ENCODE measurements around the gene HSD17B2. TPM values are rescaled to one million over a fixed set of nuclear protein-coding genes. Genes with fewer than 3 reads are reported as not detected.

Gene HSD17B2
- total RNA-seq, 2 donors from 2014 or later: not detected

DNA sequence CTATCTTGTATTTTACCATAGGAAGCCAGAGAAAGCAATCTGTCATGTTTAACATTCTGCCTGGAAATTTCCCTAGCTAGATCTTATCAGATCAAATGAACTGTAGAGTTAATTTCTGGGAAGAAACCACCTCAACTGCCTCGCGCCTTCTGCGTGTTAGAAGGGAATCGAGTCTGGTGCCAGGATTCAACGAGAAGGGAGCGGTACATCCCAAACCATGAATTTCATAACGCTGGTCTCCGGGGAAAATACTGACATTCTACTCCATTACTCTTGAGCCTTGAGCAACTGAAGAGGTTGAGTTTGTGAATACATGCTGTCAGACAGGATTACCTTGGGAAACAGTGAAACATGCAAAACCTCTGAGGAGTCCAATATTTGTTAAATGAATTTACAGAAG, 99.8 kb downstream of the HSD17B2 start:
- peaks cover 27% of the 10 kb centered on the region for H3K36me3 ChIP-seq (ENCODE audit: control insufficient read depth, insufficient read depth, low read length)
- no peaks in the 10 kb centered on the region for H3K27me3 ChIP-seq (ENCODE audit: control insufficient read depth, insufficient read depth, low read length, poor library complexity, severe bottlenecking)
- 96% methylated on average over 5 to 8 of the region's 8 CpGs for WGBS, 2 experiments (ENCODE audit: insufficient coverage in 1 of 2, insufficient read length in 1 of 2)
- peaks cover 31% of the 10 kb centered on the region for H3K36me3 Mint-ChIP-seq (ENCODE audit: low read depth)
- no peak overlapping the region for H3K27ac Mint-ChIP-seq
- no peaks in the 10 kb centered on the region for H3K27me3 Mint-ChIP-seq (ENCODE audit: insufficient read depth)
- H3K4me3 ChIP-seq (ENCODE audit: low read length): no peak overlapping the region
- TF ChIP-seq, protein P1, sequence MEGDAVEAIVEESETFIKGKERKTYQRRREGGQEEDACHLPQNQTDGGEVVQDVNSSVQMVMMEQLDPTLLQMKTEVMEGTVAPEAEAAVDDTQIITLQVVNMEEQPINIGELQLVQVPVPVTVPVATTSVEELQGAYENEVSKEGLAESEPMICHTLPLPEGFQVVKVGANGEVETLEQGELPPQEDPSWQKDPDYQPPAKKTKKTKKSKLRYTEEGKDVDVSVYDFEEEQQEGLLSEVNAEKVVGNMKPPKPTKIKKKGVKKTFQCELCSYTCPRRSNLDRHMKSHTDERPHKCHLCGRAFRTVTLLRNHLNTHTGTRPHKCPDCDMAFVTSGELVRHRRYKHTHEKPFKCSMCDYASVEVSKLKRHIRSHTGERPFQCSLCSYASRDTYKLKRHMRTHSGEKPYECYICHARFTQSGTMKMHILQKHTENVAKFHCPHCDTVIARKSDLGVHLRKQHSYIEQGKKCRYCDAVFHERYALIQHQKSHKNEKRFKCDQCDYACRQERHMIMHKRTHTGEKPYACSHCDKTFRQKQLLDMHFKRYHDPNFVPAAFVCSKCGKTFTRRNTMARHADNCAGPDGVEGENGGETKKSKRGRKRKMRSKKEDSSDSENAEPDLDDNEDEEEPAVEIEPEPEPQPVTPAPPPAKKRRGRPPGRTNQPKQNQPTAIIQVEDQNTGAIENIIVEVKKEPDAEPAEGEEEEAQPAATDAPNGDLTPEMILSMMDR (conservative IDR thresholded peaks at IDR 0.05): no peak
- no peak overlapping the region for H3K9ac ChIP-seq (ENCODE audit: extremely low read depth, low read length, poor library complexity, severe bottlenecking)
- H3K4me1 ChIP-seq (ENCODE audit: control insufficient read depth, insufficient read depth, low read length): peaks cover 7% of the 10 kb centered on the region
- peaks cover 20% of the 10 kb centered on the region for H3K4me1 Mint-ChIP-seq
- H3K9me3 ChIP-seq (ENCODE audit: control insufficient read depth, low read length): no peaks in the 10 kb centered on the region
- H3K27ac ChIP-seq (ENCODE audit: low read depth, low read length): no peak overlapping the region
- no peak for DNase-seq
- no peak overlapping the region for H3K4me3 Mint-ChIP-seq
- peaks cover 6% of the 10 kb centered on the region for H3K9me3 Mint-ChIP-seq

DNA sequence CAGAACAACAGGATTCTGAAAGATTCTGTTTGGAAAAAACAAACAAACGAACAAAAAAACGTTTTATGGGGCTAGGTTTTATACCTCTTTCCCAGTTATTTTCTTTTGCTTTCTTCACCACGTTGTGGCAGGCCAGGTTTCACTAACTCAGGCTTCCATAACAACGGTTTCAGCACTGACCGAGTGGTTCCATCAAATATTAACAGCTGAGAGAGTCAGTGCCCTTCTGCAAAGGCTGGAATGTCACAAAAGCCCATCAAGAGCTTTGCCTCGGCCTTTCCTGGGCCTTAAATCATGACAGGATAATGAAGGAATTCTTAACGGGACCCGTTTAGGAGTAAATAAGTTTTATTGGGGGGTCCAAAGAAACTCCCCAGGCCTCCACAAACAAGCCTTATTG, 100.8 kb downstream of the HSD17B2 start:
- H3K4me3 Mint-ChIP-seq: no peak overlapping the region
- H3K27me3 ChIP-seq (ENCODE audit: control insufficient read depth, insufficient read depth, low read length, poor library complexity, severe bottlenecking): no peaks in the 10 kb centered on the region
- no peaks in the 10 kb centered on the region for H3K27me3 Mint-ChIP-seq (ENCODE audit: insufficient read depth)
- H3K4me3 ChIP-seq (ENCODE audit: low read length): no peak overlapping the region
- no peaks in the 10 kb centered on the region for H3K9me3 ChIP-seq (ENCODE audit: control insufficient read depth, low read length)
- DNase-seq: no peak
- TF ChIP-seq, protein P1 (conservative IDR thresholded peaks at IDR 0.05): no peak
- peaks cover 33% of the 10 kb centered on the region for H3K36me3 Mint-ChIP-seq (ENCODE audit: low read depth)
- no peak overlapping the region for H3K27ac Mint-ChIP-seq
- no peak overlapping the region for H3K9ac ChIP-seq (ENCODE audit: extremely low read depth, low read length, poor library complexity, severe bottlenecking)
- peaks cover 6% of the 10 kb centered on the region for H3K9me3 Mint-ChIP-seq
- peaks cover 7% of the 10 kb centered on the region for H3K4me1 ChIP-seq (ENCODE audit: control insufficient read depth, insufficient read depth, low read length)
- H3K36me3 ChIP-seq (ENCODE audit: control insufficient read depth, insufficient read depth, low read length): peaks cover 27% of the 10 kb centered on the region
- no peak overlapping the region for H3K27ac ChIP-seq (ENCODE audit: low read depth, low read length)
- WGBS, 2 experiments (ENCODE audit: insufficient coverage in 1 of 2, insufficient read length in 1 of 2): 91 to 92% methylated on average over 7 to 8 of the region's 8 CpGs
- H3K4me1 Mint-ChIP-seq: peaks cover 20% of the 10 kb centered on the region

DNA sequence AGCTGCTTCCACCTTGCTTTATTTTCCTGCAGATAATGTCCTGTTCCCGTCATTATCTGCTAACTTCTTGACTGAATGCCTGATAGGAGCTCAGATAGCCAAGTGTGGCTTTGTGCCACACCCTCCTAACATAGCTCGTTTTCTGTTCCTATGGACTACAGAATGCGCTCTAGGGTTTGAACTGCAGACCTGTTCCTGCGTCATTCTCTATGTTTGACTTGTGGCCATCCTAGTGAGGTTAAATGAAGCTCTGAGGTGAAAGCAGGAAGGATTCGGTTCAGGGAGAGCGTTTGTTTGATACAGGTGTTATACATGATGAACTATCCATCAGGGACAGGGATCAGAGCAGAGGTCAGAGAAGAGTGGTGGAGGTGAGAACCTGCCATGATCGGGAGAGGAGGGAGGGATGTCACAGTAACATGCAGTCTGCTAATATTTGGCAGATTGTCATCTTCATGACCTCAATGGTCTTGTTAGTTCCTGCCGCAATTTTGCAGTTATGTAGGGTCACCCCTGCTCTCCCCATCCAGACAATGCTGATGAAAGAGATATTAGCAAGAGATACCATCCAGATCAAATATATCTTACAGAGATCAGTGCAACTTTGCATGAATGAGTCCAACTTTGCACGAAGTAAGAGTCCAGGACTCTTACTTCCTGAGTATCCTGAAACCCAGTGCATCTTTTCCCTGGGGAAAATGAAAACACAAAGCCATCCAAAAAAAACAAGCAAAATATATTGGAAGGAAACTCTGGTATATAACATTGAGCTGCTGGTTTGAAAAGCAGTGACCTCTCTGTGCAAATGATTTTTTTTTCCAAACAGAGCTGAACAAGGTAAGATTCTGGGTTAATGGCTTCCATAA, 102.1 kb downstream of the HSD17B2 start:
- H3K27ac ChIP-seq (ENCODE audit: low read depth, low read length): no peak overlapping the region
- 93 to 95% methylated on average over 6 to 9 of the region's 9 CpGs for WGBS, 2 experiments (ENCODE audit: insufficient coverage in 1 of 2, insufficient read length in 1 of 2)
- H3K4me3 ChIP-seq (ENCODE audit: low read length): no peak overlapping the region
- H3K9me3 Mint-ChIP-seq: peaks cover 9% of the 10 kb centered on the region
- H3K4me3 Mint-ChIP-seq: no peak overlapping the region
- peaks cover 7% of the 10 kb centered on the region for H3K4me1 ChIP-seq (ENCODE audit: control insufficient read depth, insufficient read depth, low read length)
- TF ChIP-seq, protein P1 (conservative IDR thresholded peaks at IDR 0.05): no peak
- no peak overlapping the region for H3K9ac ChIP-seq (ENCODE audit: extremely low read depth, low read length, poor library complexity, severe bottlenecking)
- H3K36me3 ChIP-seq (ENCODE audit: control insufficient read depth, insufficient read depth, low read length): peaks cover 27% of the 10 kb centered on the region
- H3K27me3 Mint-ChIP-seq (ENCODE audit: insufficient read depth): no peaks in the 10 kb centered on the region
- H3K4me1 Mint-ChIP-seq: peaks cover 20% of the 10 kb centered on the region
- H3K27me3 ChIP-seq (ENCODE audit: control insufficient read depth, insufficient read depth, low read length, poor library complexity, severe bottlenecking): no peaks in the 10 kb centered on the region
- no peaks in the 10 kb centered on the region for H3K9me3 ChIP-seq (ENCODE audit: control insufficient read depth, low read length)
- H3K27ac Mint-ChIP-seq: no peak overlapping the region
- peaks cover 35% of the 10 kb centered on the region for H3K36me3 Mint-ChIP-seq (ENCODE audit: low read depth)
- no peak for DNase-seq

All from endodermal cell (in vitro differentiated cells).